CD4-positive, alpha-beta T cell treated with Interleukin-6 at 100 ng/mL for 8 hours (primary cell): ENCODE measurements around the gene OR9I1.

Experiments used
- DNase-seq: peaks from one replicate; pipeline ENCODE4 v3.0.0-alpha.2; 2020; ENCODE audit warnings: mixed read lengths, low spot score

Gene OR9I1, protein sequence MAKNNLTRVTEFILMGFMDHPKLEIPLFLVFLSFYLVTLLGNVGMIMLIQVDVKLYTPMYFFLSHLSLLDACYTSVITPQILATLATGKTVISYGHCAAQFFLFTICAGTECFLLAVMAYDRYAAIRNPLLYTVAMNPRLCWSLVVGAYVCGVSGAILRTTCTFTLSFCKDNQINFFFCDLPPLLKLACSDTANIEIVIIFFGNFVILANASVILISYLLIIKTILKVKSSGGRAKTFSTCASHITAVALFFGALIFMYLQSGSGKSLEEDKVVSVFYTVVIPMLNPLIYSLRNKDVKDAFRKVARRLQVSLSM

DNA sequence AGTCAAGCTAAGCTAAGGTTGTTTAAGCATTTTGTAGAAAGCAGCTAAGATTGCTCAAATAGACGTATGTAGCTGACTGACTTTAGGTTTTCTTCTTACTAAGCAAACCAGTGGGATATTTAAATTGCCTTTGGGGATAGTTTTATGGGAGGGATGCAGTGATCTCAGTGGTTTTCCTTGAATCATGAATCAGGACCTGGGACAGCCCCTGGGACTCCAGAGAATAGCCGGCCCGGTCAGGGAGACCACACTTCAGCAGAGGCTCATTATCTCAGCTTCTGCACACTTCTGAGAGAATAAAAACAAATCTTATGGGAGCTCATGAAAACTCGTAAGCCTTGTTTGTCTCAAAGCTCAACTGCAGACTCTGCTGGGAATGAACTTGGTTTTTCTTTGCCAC is at the start of gene OR9I1:
OR9I1 (minus strand) TSS at position 62 of the 400 bp plus-strand sequence. CDS start 6,086 bp downstream, outside the sequence.
- DNase-seq: no peak

GRCh38 chr11:58165504-58166106 is 40.3 kb upstream of the OR9I1 start:
- no peak for DNase-seq

DNA sequence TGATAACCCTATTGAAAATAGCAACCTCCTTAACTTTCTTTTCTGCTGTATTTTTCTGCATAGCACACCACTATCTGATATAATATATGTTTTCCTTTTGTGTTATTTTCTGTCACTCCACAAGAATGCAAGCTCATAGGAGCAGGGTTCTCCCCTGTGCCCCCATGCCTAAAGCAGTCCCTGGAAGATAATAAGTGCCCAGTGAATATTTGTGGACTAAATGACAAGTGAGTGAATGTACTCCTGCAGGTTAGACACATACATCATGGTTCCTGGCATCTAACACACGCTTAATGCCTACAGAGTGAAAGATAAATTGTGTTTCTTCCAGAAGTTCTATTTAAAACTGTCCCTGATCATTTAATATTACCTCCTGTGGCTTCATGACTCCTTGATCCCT is 39.7 kb upstream of the OR9I1 start:
- DNase-seq: no peak

GRCh38 chr11:58164389-58164788 is 39.1 kb upstream of the OR9I1 start:
- DNase-seq: no peak

- DNase-seq: no peak
Measured at GRCh38 chr11:58152781-58153180, 27.5 kb upstream of the OR9I1 start.

DNA sequence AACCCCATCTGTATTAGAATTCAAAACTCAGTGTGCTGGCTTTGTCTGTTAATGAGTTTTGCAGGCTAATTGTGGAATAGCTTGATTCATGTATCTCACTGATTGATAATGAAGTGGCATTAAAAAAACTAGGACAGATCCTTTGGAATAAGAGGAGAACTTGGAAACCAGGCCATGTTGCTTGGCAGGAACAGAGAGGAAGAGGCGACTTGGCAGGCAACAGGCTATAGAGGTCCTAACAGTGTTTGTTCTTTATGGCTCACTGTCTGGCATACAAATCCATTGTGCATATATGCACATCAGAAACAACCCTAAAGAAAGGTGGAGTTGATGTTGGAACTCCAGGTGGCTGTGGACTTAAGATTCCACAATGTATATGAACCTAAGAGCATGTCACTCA is 17.4 kb upstream of the OR9I1 start:
- DNase-seq: no peak

DNA sequence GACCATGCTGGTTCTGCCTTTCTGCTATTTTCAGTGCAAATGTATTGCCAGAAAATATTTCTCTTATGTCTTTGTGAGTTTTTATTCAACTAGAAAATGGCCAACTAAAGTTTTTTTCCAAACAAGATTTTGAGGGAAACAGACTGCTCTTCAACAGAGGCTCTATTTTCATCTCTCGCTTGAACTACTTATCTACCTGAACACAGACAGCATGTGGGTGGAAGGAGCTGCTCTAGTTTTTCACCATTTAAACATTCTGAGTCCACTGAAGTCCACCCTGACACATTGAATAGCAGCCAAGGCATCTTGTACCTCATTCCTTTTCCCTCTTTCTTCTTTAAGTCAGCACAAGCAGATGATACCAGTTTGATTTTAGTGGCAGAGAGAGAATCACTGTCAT is 9.8 kb upstream of the OR9I1 start:
- DNase-seq: no peak

DNA sequence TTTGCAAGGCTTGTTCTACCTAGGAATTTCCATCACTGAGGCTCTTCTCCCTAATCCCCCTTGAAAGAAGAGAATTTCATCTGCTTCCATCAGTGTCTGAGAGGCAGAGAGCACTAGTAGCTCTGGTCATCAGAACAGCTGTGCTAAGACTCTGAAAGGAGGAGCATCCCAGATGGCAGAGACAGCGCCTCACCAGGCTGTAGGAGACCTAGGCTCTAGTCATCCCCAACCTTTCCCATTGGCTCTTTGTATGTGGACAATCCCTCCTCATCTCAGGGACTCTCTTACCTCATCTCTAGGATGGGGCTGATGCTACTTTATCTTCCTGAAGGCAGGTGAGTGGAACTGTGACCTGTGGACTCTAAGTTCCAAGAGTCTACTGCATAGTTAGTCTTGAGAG is 8.8 kb upstream of the OR9I1 start:
- DNase-seq: no peak

- no peak for DNase-seq
Measured at GRCh38 chr11:58133309-58134076, 8.2 kb upstream of the OR9I1 start.

- no peak for DNase-seq
Measured at GRCh38 chr11:58127350-58127749, 2.0 kb upstream of the OR9I1 start.

DNA sequence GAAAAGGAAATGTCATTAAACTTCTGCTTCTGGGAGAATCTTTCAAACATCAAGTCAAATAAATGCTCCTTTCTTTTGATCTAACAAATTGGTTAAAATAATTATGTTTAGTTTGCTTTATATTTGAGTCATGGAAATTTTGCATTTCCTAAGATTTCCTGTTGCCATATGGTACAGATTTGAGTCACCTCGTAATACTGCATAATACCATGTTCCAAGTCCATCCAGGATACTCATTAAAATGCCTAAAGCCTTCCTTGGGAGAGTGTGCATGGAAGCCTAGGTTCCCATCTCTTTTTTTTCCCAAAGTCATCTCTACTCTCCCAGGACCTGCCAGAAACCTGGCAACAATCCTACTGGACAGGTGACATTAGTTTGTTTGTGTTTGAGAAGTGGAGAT is 4.2 kb downstream of the OR9I1 start:
- no peak for DNase-seq

- DNase-seq: no peak
Measured at GRCh38 chr11:58097437-58097836, 27.9 kb downstream of the OR9I1 start.

DNA sequence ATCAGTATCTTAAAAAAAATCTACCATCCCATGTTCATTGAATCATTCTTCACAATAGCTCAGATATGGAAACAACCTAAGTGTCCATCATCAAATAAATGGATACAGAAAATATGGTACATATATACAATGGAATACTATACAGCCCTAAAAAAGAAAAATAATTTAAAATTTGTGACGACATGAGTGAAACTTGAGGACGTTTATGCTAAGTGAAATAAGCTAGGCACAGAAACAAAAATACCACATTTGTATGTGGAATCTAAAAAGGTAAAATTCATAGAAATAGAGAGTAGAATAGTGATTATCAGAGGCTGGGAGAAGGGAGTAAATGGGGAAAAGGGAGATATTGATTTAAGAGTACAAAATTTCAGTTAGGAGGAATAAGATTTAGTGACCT is 38.8 kb downstream of the OR9I1 start:
- DNase-seq: no peak

DNA sequence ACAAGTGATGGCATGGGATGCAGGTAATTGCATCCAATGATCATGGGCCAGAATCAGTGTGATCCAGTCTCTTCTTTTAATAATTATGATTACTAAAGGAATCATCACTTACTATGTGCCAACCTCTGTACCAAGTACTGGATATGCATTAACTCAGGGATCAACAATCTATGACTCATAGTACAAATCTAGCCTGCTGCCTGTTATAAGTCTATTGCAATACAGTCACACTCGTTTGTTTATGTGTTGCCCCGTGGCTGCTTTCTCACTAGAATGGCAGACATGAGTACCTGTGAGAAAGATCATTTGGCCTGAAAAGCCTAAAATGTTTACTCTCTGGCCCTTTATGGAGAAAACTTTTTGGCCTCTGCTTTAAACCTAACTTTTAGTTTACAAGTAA is 49.5 kb downstream of the OR9I1 start:
- no peak for DNase-seq

DNA sequence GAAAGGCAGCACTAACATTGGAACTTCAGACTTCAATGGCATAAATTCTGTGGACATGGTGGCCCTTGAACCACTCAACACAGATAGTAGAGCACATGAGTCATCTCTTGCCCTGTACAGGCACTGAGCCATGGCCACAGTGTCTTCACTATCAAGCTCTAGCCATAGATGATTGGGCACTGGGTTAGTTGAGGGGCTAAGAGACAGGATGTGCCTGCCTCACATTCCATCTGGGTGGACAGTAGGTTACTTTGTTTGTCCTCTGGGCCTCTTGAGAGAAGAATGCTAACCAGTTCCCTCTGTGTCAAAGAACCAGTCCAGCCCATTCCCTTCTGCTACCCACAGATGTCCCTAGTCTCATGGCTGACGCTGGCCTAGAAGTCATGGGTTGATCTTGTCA is 54.7 kb downstream of the OR9I1 start:
- no peak for DNase-seq

- no peak for DNase-seq
Measured at GRCh38 chr11:58068655-58069054, 56.7 kb downstream of the OR9I1 start.

DNA sequence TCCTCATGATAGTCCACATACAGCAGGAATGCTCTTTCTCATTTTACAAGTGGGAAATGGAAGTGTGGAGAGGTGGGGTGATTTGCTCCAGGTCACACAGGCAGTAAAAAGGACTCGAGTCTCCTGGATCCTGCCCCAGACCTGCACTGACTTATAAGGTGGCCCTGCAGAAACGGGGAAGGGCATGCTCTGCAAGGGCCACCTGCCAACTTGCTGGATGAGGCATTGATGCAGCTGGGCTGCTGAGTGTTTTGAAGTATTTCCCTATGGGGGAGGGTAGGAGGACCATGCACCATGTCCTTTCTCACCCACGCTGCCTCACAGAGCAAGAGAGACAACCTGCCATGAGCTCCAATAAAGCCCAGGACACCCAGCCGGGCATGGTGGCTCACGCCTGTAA is 57.6 kb downstream of the OR9I1 start:
- DNase-seq: no peak
